ENCODE data around the gene DLL3. TPM values are rescaled to one million over a fixed set of nuclear protein-coding genes. Genes with fewer than 3 reads are reported as not detected.

The DLL3 gene
- total RNA-seq, 1 experiment from 2014 or later: 0.17 TPM

- no peak for TF ChIP-seq CTCF (IDR thresholded peaks at IDR 0.05 in 2 of 3, conservative IDR thresholded peaks at IDR 0.05 in 1 of 3; ENCODE audit: borderline replicate concordance in 1 of 3, insufficient read depth in 1 of 3, low read depth in 2 of 3, low read length in 2 of 3)
Observed at GRCh38 chr19:39470724-39471339, 27.9 kb upstream of the DLL3 start (continued).

- no peaks in the 10 kb centered on the region for H4K20me1 ChIP-seq (ENCODE audit: insufficient read depth)
- BruUV-seq (replicated peaks): no TSS peak
- DNase-seq (ENCODE audit: low read depth, low spot score): no peak
- TF ChIP-seq SRF (IDR thresholded peaks at IDR 0.05; ENCODE audit: low read depth) (no peak), EZH2 (IDR thresholded peaks at IDR 0.05) (no peak), MAX (IDR thresholded peaks at IDR 0.05) (no peak), YY1 (IDR thresholded peaks at IDR 0.05; ENCODE audit: extremely low read depth, insufficient replicate concordance, low read depth, low read length) (no peak), POLR2AphosphoS5 (IDR thresholded peaks at IDR 0.05; ENCODE audit: low read depth, low read length) (no peak), SP1 (IDR thresholded peaks at IDR 0.05; ENCODE audit: low read depth) (no peak), ZBTB33 (IDR thresholded peaks at IDR 0.05; ENCODE audit: extremely low read depth, insufficient replicate concordance, low read length) (no peak), POLR2A (IDR thresholded peaks at IDR 0.05; ENCODE audit: borderline replicate concordance, extremely low read depth, insufficient read depth, insufficient read length) (no peak), ZFX (IDR thresholded peaks at IDR 0.05) (no peak), CTCF (IDR thresholded peaks at IDR 0.05 in 2 of 3, conservative IDR thresholded peaks at IDR 0.05 in 1 of 3; ENCODE audit: borderline replicate concordance in 1 of 3, insufficient read depth in 1 of 3, low read depth in 2 of 3, low read length in 2 of 3) (no peak), ZNF274 (IDR thresholded peaks at IDR 0.05; ENCODE audit: low read depth, low read length) (no peak), TCF7L2 (IDR thresholded peaks at IDR 0.05; ENCODE audit: borderline replicate concordance, extremely low read depth, insufficient read depth, insufficient read length) (no peak), SIN3A (IDR thresholded peaks at IDR 0.05; ENCODE audit: low read depth) (no peak), FOSL1 (IDR thresholded peaks at IDR 0.05; ENCODE audit: low read depth) (no peak)
Observed at GRCh38 chr19:39471756-39472536, 26.8 kb upstream of the DLL3 start.

More at GRCh38 chr19:39471756-39472536, 26.8 kb upstream of the DLL3 start:
- no peak overlapping the region for H3K4me2 ChIP-seq (ENCODE audit: low read length)
- H3K9me3 ChIP-seq (ENCODE audit: control insufficient read depth in 1 of 2, insufficient read depth in 1 of 2, low read depth in 1 of 2, low read length in 2 of 2): no peaks in the 10 kb centered on the region
- intact Hi-C loops (cut with micrococcal nuclease): no loop called here
- no peaks in the 10 kb centered on the region for H3K27me3 ChIP-seq (ENCODE audit: insufficient read depth, low read length)
- ChIA-PET RAD21 (ENCODE audit: low non-redundant PET in 1 of 2, low total read pairs in 2 of 2, uncharacterized antibody in 2 of 2, unreplicated experiment in 2 of 2) (no interaction called here), CTCF (no interaction called here), POLR2A (interaction anchor here (0.7 kb wide), 1 partner anchor 8 kb away, joined by 3 read pairs; no protein-coding TSS in a partner anchor)
- H3K9me2 ChIP-seq (ENCODE audit: insufficient read depth): no peaks in the 10 kb centered on the region
- no peak overlapping the region for H3K4me3 ChIP-seq (replicated peaks in 1 of 2; ENCODE audit: low read depth in 1 of 2, low read length in 2 of 2)
- no peaks in the 10 kb centered on the region for H3K4me1 ChIP-seq (ENCODE audit: control insufficient read depth in 1 of 2, insufficient read depth in 2 of 2, low read length in 2 of 2)
- peaks cover 54 to 82% of the 10 kb centered on the region in 2 experiments; a peak in 3 of 4 replicates for H3K36me3 ChIP-seq (ENCODE audit: control insufficient read depth in 1 of 2, insufficient read depth in 2 of 2, low read length in 2 of 2)
- ATAC-seq: no peak
- no peak overlapping the region for H3K27ac ChIP-seq (ENCODE audit: low read depth, low read length)
- H2AFZ ChIP-seq (ENCODE audit: low read depth, low read length, poor library complexity, severe bottlenecking): no peak overlapping the region
- H3K9ac ChIP-seq (ENCODE audit: low read length): no peak overlapping the region
- H3K79me2 ChIP-seq (ENCODE audit: insufficient read depth, low read length): no peaks in the 10 kb centered on the region; the same call in 1 of the 2 replicates

Measured in HCT116 (cell line).